ENCODE data around the gene NPBWR2.

DNA sequence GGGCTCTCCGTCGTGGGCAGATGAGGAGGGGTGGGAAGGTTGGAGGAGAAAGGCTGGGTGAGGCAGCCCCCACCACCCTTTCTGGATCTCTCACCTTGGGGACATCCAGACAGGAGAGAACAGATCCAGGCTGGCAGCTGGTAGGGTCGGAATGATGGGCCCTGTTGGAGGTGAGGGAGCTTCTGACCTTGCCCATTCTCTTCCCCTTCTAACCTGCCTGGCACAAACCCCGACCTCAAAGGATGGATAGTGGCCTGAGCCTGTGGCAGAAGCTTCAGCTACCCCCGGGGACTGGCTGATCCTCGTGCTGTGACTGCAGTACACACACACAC, 6.0 kb upstream of the NPBWR2 start:
- no peak for TF ChIP-seq CTCF (IDR thresholded peaks at IDR 0.05)
- TF ChIP-seq POLR2A (IDR thresholded peaks at IDR 0.05), result no peak
